Transverse colon (tissue), 4 donors: ENCODE results near the gene ALDOC. TPM values are rescaled to one million over a fixed set of nuclear protein-coding genes. Genes with fewer than 3 reads are reported as not detected.
A peak's percentile ranks its signal among the peaks of the same experiment; 100 is the strongest.

Experiments used
- DNase-seq: peaks from one replicate; pipeline ENCODE4 v3.0.0-alpha.2; 2019
- H3K27ac ChIP-seq, 4 donors: fragments of 200-600 bp; sonication (generic); 2 replicates each; pipeline ENCODE4 v1.5.1; 2016 to 2018; ENCODE audit warnings: inconsistent platforms in 4 of 4
- H3K27me3 ChIP-seq: fragments of 200-600 bp; sonication (generic); 2 replicates; pipeline ENCODE4 v1.5.1; 2017; ENCODE audit warnings: inconsistent platforms
- H3K36me3 ChIP-seq, 4 donors: fragments of 200-600 bp; sonication (generic); 2 replicates each; pipeline ENCODE4 v1.5.1; 2017 to 2019; ENCODE audit warnings: inconsistent platforms in 4 of 4
- H3K4me1 ChIP-seq, 4 donors: fragments of 200-600 bp; sonication (generic); 2 replicates each; pipeline ENCODE4 v1.5.1; 2017 to 2020; ENCODE audit warnings: inconsistent platforms in 4 of 4
- H3K4me3 ChIP-seq, 4 donors: fragments of 200-600 bp; sonication (generic); 1 replicate in 1 of 4; 2 replicates in 3 of 4; pipeline versions ENCODE4 v1.5.1 to v1.6.1; 2017 to 2019; ENCODE audit warnings: inconsistent platforms in 4 of 4
- H3K9me3 ChIP-seq, 2 donors: fragments of 200-600 bp; sonication (generic); 2 replicates each; pipeline ENCODE4 v1.5.1; 2017 to 2019; ENCODE audit warnings: inconsistent platforms in 2 of 2
- CTCF ChIP-seq, 5 experiments: fragments of 200-600 bp in 3 of 5; fragments of 450-650 bp in 2 of 5; sonication (generic) in 3 of 5; IDR thresholded peaks; 1 replicate in 2 of 5; 2 replicates in 3 of 5; pipeline ENCODE4 v1.5.1; 2016 to 2017; ENCODE audit warnings: antibody characterized with exemption in 5 of 5, inconsistent platforms in 3 of 5, mild to moderate bottlenecking in 2 of 5, moderate library complexity in 1 of 5
- EP300 ChIP-seq: sonication (generic); formaldehyde crosslinking; IDR thresholded peaks from one replicate; pipeline ENCODE4 v1.6.1; 2017; ENCODE audit warnings: antibody characterized with exemption, low read depth
- POLR2A ChIP-seq: fragments of 450-650 bp; IDR thresholded peaks from one replicate; pipeline ENCODE4 v1.6.1; 2016; ENCODE audit warnings: antibody characterized with exemption, mild to moderate bottlenecking, moderate library complexity
- POLR2AphosphoS5 ChIP-seq, 3 donors: sonication (generic); formaldehyde crosslinking; IDR thresholded peaks; one replicate each; pipeline ENCODE4 v1.6.1; 2016; ENCODE audit warnings: antibody characterized with exemption in 3 of 3
- WGBS, 2 donors: methylation state at CpG; one replicate each; pipeline ENCODE4 v1.1.5; 2018; ENCODE audit warnings: low coverage in 1 of 2; 5-methylcytosine and 5-hydroxymethylcytosine counted together
- in situ Hi-C, 4 donors: fragments of 200-750 bp; cut with MboI; loops; one replicate each; pipeline versions ENCODE4 v1.15.0 to v1.15.1; 2017; ENCODE audit warnings: low sequenced_read_pairs in 3 of 4, low pct_ligation_motif_present in 1 of 4, low pct_unique_long_range_greater_than_20kb in 1 of 4
- intact Hi-C: fragments of 100-400 bp; cut with DNase I; formaldehyde crosslinking; loops from one replicate; pipeline ENCODE4 v1.15.1; 2023; ENCODE audit warnings: low total_unique reads
- total RNA-seq, 4 donors: library from RNA; depleted of rRNA; stranded (reverse); fragments of >200 nt; gene quantifications; one replicate each; pipeline ENCODE4 v1.1.0, GENCODE V29; 2016

ALDOC gene
- total RNA-seq, 4 donors from 2014 or later, result 3.0 to 46.1 (median 18.7) TPM

DNA sequence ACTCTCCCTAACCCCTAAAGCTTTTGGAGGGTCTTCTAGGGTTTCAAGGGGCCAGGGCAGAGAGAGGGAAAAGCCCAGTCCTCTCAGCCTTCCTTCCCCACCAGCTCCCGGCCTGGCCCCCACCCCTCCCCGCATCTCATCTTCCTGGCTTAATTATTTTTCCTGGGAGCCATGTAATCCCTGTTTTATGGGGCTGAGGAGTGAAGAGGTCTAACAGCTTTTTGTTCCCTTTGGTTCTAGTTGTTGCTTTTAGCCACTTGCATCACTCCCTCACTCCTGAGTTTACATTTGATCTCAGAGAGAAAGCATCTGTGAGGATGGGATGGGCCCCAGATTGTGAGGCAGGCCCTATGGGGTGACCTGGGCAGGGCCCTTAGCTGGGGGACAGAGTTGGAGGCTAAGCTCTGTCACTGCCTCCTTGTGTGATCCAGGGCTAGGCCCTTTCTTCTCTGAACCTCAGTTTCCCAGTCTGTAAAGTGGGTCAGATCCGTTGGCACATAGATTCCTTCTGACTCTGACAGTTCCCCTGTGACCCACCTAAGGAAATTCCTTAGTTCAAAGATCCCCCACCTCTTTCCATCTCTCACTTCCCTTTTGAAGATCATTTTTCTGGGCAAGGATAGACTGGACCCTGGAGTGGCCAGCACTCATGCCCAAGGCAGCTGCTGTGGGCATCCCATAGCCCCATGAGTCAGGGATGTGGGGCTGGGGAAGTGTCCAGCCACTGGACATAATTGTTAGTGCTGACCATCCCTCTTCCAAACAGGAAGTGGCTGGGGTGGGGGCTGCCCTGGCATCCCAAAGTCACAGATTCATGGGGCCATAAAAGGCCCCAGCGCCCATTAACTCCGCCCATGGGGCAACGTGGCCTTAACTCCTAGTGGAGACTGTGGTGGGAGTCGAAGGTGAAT is 44.4 kb downstream of the ALDOC start:
- in situ Hi-C loops, result loop anchor here in 1 of 4 donors (5.0 kb wide), 1 partner anchor 35 kb away; no protein-coding TSS in a partner anchor
- H3K27me3 ChIP-seq, result no peaks in the 10 kb centered on the region
- intact Hi-C loops, result no loop called here
- H3K36me3 ChIP-seq, result no peaks in the 10 kb centered on the region
- H3K27ac ChIP-seq, result no peak overlapping the region
- 71 to 86% methylated on average over 1 to 4 of the region's 7 CpGs for WGBS, 2 donors
- peaks cover 3 to 36% (median 13%) of the 10 kb centered on the region in 4 donors for H3K4me1 ChIP-seq
- no peaks in the 10 kb centered on the region for H3K9me3 ChIP-seq
- TF ChIP-seq EP300 (no peak), POLR2AphosphoS5 (IDR thresholded peaks at IDR 0.05) (no peak), CTCF (IDR thresholded peaks at IDR 0.05) (no peak), POLR2A (no peak)
- DNase-seq, result no peak
- H3K4me3 ChIP-seq, result no peak overlapping the region

GRCh38 chr17:28530926-28531325 is 45.8 kb downstream of the ALDOC start:
- no peak overlapping the region for H3K4me3 ChIP-seq
- H3K27me3 ChIP-seq, result no peaks in the 10 kb centered on the region
- intact Hi-C loops (no loop called here), in situ Hi-C loops (loop anchor here in 1 of 4 donors (5.0 kb wide), 1 partner anchor 34 kb away; no protein-coding TSS in a partner anchor)
- no peak for TF ChIP-seq EP300
- TF ChIP-seq POLR2A, result no peak
- no peak for TF ChIP-seq POLR2AphosphoS5 (IDR thresholded peaks at IDR 0.05)
- TF ChIP-seq CTCF (IDR thresholded peaks at IDR 0.05), result no peak
- H3K27ac ChIP-seq, result no peak overlapping the region
- DNase-seq, result no peak
- H3K36me3 ChIP-seq, result no peaks in the 10 kb centered on the region
- H3K4me1 ChIP-seq, result peaks cover 3 to 42% (median 15%) of the 10 kb centered on the region in 4 donors
- WGBS, 2 donors, result 81% methylated on average over 2 to 7 of the region's 7 CpGs
- H3K9me3 ChIP-seq, result no peaks in the 10 kb centered on the region

DNA sequence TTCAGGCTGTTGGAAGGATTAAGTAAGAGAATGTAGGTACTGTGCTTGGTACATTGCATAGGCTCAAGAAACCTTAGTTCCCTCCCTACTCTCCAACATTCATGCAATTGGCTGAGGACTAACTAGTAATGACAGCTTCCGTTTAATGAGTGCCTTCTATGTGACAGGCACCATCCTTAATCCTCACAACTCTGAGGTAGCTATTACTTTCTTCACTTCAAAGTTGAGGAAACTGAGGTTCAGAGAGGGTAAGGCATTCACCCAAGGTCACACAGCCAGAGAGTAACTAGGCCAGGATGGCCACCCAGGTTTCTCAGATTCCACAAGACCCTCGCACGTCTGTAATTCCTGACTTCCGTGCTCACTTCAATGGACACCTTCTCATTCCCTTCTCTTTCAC is 46.4 kb downstream of the ALDOC start:
- no peak for TF ChIP-seq POLR2AphosphoS5 (IDR thresholded peaks at IDR 0.05)
- TF ChIP-seq POLR2A, result no peak
- no peak for TF ChIP-seq CTCF (IDR thresholded peaks at IDR 0.05)
- TF ChIP-seq EP300, result no peak
- H3K27ac ChIP-seq, result no peak overlapping the region
- no peaks in the 10 kb centered on the region for H3K9me3 ChIP-seq
- peaks cover 5 to 42% (median 21%) of the 10 kb centered on the region in 4 donors for H3K4me1 ChIP-seq
- no peaks in the 10 kb centered on the region for H3K27me3 ChIP-seq
- WGBS, 2 donors, result 67 to 86% methylated on average over 1 to 4 of the region's 4 CpGs
- H3K4me3 ChIP-seq, result no peak overlapping the region
- DNase-seq, result no peak
- in situ Hi-C loops (loop anchor here in 1 of 4 donors (5.0 kb wide), 1 partner anchor 33 kb away; no protein-coding TSS in a partner anchor), intact Hi-C loops (no loop called here)
- no peaks in the 10 kb centered on the region for H3K36me3 ChIP-seq

DNA sequence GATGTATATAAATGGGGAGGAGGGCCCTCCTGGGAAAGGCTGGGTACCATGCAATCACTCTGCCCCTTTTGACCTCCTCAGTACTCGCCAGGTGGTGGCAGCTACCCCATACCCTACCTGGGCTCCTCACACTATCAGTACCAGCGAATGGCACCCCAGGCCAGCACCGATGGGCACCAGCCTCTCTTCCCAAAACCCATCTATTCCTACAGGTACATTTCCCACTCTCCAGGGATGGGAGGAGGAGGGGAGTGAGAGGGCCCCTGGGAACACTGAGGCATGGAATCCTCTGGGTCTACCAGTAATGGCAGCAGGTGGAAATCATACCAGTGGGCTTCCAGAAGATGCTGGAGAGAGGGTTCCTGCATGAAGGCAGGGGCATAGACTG is 47.7 kb downstream of the ALDOC start:
- peak overlapping the region in 1 of 4 donors; percentile 58 for H3K27ac ChIP-seq
- intact Hi-C loops, result no loop called here
- H3K36me3 ChIP-seq, result no peaks in the 10 kb centered on the region
- WGBS, 2 donors, result 95% methylated on average over 3 of the region's 3 CpGs; no CpG with 5 or more reads in 1 of the 2 donors
- H3K27me3 ChIP-seq, result no peaks in the 10 kb centered on the region
- H3K9me3 ChIP-seq, result no peaks in the 10 kb centered on the region
- TF ChIP-seq EP300 (no peak), POLR2A (no peak), CTCF (IDR thresholded peaks at IDR 0.05) (no peak), POLR2AphosphoS5 (IDR thresholded peaks at IDR 0.05) (no peak)
- DNase-seq, result no peak
- H3K4me3 ChIP-seq, result no peak overlapping the region
- H3K4me1 ChIP-seq, result peaks cover 12 to 51% (median 31%) of the 10 kb centered on the region in 4 donors
- in situ Hi-C loops, result no loop called here
